SW 1271 (cell line): Measurements from ENCODE around the gene SLC22A23.

Source experiments
- DNase-seq, 2 experiments: peaks; one replicate each; lab custom pipeline; 2025; lab: John Stamatoyannopoulos, UW

Gene SLC22A23

DNA sequence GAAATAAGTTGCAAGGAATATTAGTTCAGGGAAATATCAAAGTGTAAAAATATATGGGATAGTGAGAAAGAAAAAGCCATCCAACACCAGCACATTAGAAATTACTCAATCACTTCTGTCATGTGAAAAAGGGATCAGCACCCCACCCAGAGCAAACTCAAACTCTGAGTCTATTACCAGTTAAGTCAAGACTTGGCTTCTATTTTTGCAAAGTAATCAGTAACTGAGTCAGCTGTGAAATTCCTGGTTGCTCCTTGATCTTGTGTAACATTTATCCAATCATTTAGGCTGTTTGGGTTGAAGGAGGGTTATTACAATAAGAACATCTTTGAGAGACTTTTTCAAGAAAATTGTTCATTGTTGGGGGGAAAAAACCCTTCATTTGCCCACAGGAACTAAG, 51.2 kb downstream of the SLC22A23 start:
- DNase-seq = no peak

DNA sequence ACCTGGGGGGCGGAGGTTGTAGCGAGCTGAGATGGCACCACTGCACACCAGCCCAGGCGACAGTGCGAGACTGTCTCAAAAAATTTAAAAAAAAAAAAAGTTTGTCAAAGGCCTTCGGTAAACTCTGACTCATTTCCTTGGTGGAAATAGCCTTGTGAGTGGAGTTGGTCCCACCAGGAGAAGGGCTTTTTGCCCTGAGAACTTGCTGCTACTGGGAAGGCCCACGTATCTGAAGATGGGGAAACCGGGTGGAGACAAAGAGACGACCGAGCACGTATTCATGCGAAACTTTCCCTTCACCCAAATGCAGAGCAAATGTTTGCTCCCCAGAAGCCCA, 51.7 kb downstream of the SLC22A23 start:
- DNase-seq = no peak

DNA sequence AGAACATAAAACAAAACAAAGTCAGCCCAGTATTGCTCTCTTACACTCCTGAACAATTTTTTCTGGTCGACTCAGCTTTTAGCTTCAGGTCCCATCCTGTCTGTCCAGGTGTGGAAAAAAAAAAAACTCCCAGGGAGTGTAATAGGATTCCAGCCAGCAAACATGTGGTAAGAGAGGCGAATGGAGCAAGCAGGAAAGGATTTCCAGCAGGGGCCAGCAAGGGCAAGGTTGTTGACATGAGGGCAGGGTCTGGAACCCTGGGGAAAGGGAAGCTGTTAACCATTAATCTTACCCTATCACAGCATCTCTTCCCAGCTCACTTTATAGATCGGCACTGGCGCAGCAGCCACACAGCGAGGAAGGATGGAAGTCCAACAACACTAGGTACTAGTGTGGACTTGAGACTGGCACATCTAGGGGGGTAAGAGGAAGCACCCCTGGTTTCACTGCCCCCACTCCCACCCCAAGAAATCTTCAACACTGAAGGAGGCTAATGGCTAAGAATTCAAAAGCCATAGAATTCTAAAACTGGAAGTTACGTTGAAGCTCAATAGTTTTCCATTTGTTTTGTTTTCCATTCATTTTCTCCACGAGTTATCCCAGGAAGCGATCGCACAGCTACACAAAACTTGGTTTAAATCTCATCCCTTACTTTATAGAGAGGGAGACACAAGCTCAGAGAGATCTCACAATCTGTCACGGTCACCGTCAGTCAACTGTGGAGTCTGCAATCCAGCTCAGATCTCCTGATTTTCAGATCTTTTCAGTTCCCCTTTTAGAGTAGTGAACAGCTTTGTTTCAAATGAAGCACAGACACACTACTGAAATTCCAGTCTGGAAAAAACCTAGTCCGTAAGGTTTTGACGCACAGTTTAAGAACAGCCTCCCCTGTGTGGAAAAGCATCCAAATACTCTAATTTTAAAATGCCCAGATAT, 53.3 kb downstream of the SLC22A23 start:
- no peak for DNase-seq

DNA sequence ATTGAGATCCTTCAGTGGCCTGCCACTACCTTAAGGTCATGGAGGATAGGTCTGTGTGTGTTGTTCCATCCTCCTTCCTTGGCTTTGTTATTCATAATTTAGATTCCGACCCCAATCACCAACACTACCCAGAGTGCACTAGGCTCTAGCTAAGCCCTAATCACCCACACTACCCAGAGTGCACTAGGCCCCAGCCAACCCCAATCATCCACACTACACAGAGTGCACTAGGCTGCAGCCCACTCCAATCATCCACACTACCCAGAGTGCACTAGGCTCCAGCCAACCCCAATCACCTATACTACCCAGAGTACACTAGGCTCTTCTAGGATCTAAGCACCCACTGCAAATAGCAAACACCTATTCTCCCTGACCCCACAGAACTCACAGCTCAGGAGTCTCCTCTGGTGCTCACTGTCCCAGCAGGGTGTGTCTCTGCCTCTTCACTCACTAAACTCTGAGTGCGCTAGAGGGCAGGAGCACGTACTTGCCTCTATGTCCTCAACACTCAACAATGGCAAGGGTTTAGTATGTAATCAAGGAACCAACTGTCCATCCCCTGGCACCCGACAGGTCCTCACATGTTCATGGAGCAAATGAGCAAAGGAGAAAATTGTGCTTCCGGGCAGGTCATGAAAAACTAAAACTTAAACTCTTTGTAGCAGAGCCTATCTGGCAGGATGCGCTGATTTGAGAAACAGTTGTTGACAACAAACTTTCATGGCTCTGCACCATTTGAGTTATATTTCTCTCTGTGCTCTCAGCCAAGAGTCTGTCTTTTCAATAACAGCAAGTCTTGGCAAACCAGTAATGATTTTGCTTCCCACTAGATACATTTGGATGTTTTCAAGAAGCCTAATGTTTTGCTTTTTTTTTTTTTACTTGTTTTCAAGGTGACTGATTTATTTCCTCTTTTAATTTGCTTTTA, 54.3 kb downstream of the SLC22A23 start:
- DNase-seq = no peak

DNA sequence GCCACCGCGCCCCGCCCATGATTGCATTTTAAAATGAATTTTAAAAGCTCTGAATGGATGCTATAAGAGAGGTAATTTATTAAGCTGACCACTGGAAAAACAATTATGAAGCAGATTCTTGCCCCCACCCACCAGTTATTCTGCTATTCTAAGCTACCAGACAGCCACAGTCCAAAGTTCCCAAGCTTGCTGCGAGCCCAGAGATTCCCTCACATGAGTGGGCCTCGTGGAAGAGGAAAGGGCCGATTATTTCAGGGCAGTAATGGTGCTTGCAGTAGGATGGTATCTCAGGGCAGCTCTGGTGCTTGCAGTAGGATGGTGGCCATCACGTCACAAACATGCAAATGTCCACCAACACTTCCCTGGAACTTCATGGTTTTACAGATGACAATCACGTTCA, 56.7 kb downstream of the SLC22A23 start:
- DNase-seq = no peak

DNA sequence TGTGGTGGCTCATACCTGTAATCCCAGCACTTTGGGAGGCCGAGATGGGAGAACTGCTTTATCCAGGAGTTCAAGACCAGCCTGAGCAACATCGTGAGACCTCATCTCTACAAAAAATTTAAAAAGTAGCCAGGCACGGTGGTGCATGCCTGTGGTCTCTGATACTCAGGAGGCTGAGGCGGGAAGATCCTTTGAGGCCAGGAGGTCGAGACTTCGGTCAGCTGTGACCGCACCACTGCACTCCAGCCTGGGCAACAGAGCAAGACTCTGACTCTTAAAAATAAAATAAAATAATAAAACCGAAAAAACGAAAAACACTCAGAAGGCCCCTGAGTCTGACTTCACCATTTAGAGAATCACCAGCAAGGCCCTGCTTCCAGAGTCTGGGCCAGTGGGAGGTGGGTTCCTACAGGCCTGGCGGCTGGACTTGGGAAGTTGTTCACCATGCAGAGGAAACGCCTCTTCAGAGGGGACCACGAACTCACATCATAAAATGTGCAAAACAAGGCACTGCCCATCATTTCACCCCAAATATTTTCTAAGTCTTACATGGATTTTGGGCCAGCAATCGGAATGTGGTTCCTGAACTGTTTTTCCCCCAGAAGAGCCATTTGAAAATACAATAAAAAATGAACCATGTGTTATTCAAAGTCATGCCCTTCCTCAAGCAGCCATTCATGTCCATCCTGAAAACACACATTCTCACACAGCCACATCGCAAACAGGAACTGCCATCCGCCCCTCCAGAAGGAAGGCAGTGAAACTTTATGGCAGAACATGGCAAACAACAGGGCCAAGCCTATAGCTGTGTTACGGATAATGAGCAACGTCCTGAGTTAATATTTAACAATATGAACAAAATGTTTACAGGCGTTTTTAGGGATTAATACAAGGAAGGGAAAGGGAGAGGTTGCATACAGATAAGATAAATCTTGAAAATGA, 57.8 kb downstream of the SLC22A23 start:
- no peak for DNase-seq

DNA sequence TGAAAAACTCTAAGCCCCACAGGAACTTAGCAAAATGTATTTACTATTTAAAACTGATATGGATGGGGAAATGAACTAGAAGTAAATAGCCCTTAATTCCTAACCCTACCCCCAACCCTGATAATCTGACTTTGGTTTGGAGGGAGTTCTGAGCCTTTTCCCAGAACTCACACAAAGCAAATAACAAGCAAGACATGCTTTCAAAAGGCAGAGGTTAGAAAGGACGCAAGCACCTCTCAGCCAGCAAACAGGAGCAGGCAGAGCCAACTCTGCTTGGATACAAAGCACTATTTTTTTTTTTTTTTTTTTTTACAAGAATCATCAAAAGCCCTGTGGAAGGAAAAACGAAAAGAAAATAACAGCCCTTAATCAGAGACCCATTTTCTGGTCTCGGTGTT, 58.7 kb downstream of the SLC22A23 start:
- no peak for DNase-seq

DNA sequence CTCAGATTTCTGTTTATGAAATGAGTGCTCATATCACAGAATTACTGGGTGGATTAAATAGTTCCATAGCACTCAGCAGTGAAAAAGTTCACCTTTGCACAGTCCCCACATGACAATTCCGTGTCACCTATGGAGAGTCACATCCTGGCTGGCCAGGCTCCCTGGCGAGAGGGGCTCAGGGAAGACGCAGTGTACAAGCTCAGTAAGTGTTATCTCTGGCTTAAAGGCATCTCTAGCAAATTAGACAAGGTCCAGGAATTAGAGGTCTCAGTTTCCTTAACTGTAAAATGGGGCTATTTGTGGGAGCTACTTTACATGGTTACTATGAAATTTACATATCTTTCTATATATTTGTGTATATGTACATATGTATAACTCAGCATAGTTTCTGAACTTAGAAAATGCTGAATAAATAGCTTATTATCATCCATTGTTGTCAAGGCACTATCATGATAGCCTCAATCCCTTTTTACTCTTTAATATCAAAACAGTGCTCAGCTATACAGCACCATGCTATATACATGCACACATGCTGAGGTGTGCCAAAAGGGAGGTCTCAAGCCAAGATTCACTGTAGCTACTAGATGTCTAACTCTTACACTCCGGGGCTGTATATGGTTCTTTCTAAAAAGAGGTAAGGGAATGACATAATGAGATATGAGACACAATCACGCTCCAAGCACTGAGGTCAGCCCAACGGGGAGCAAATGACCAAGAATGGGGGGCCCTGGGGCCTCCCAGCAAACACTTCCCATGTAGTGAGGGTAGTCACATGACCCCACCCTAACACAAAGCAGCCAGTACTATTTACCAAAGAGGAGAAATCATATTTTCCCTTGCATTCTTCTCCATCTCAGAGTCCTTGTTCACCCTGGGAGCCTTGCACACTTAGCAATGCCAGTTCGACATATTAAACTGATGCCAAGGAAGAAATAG, 59.4 kb downstream of the SLC22A23 start:
- no peak for DNase-seq

DNA sequence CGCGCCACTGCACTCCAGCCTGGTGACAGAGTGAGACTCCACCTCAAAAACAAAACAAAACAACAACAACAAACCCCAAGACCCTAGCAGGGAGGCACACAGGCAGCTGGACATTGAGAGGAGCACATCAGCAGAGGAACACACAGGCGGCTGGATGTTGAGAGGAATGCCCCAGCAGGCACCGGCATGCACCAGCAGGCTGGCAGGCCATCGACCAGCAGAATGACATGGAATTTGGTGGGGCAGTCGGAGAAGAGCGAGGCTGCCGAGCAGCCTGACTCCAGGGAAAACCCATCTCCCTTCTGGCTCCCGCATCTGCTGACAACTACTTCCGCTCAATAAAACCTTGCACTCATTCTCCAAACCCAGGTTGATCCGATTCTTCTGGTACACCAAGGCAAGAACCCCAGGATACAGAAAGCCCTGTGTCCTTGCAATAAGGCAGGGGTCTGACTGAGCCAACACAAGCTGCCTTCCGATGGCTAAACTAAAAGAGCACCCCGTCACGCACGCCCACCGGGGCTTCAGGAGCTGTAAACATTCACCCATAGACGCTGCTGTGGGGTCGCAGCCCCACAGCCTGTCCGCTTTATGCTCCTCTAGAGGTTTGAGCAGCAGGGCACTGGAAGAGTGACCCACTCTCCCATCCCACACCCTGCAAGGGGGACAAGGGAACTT, 60.2 kb downstream of the SLC22A23 start:
- no peak for DNase-seq

DNA sequence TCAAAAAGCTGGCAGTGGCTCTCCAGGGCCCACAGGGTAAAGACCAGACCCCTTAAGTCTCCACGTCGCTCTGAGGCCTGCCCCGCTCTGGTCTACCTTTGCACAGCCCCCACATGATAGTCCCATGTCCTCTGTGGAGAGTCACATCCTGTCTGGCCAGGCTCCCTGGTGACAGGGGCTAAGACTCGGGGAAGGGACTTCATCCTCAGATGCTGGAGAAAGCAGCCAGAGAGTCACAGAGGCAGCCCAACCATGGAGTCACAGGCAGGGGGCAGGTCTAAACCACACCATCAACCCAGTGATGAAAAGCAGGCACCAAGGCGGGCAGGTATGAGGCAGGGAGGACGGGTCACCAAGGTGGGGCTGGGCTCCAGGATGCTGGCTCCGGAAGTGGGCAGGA, 62.2 kb downstream of the SLC22A23 start:
- DNase-seq = no peak

DNA sequence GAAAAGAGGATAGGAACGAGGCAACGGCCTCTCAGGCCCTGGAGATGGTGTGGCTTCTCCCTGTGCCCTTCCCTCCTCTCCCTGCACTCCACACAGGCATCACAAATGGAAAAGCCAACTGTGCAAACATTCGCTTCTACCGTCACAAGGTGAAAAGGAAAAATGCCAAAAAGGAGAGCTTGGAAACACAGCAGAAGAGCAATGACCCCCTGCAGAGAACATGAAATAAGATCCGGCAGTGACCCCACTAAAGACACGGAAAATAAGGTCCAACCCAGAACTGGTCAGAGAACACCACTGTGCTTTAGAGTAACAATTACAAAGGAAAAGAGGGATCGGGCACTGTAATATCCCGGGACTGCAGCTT, 63.0 kb downstream of the SLC22A23 start:
- no peak for DNase-seq

DNA sequence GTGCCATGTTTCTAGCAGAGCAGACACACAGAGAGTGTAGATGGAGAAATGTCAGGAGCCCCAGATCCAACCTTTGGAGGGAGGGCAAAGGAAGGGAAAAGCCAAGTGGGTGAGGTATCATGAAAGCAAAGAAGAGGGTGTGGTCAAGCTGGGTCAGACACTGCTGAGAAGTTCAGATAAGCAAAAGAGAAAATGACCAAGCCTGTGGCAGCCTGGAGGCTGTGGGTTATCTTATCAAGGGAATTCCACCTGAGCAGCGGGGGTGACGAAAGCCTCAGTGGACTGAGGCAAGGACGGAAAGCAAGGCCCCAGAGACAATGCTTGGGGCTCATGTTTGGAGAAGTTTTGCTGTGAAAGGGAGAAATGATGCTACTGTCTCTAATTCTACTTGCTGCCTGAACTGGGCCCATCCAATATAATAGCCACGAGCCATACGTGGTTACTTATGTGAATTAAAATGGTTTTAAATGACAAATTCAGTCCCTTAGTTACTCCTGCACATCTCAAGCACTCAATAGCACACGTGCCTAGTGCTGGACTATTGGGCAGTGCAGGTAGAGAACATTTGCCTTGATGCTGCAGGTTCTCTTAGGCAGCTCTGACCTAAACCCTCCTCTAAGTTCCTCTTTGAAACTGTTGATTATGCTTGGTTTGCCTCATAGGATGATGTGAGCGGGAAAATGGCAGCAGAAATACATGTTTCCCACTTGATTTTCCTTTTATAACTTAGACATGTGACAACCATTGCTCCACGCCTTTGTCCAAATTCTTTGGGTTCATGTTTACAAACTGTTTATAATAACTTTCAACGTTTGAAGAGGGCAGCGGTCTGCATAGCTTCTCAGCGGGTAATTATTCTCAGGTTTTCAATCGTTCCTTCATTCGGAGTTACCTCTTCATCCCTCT, 63.7 kb downstream of the SLC22A23 start:
- DNase-seq = no peak

DNA sequence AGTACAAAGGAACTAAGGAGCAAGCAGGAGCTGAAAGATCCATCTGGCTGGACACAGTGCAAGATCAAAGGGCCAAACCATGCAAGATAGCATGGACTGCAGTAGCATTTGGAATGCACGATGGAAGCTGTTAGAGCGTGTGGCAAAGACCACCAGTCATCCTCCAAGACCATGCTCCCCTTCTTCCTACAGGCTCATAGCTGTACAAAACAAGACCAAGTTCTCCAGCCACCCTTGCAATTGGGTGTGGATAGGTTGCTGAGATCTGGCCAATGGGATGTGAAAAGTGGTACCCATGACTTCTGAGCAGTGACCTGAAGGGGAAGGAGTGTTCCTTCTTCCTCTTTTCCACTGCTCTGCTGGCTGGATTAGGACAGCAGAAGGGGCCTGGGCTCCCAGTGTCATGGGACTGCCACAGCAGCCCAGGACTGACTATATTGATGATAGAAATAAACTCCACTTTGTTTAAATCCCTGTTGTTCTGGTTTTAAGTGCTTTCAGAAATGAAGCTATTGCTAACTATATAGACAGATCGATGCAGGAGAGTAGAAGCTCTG, 64.9 kb downstream of the SLC22A23 start:
- DNase-seq = no peak

DNA sequence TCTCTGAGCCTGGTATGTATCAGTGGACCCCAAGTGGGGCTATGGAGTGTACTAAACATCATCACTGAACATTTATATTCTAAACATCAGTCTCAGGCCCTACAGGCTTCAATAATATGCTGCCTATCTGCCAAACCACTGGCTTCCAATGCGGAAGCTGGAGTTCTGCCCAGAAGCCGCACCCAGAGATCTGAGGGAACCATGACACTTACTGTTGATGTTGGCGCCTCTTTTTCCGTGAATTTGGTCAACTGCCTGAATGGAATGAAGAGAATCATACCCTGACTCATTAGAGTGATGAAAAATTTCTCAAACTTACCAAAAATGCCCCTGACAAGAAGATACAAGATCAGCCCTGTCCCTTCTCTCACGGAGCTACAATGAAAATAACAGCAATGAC, 66.2 kb downstream of the SLC22A23 start:
- no peak for DNase-seq

DNA sequence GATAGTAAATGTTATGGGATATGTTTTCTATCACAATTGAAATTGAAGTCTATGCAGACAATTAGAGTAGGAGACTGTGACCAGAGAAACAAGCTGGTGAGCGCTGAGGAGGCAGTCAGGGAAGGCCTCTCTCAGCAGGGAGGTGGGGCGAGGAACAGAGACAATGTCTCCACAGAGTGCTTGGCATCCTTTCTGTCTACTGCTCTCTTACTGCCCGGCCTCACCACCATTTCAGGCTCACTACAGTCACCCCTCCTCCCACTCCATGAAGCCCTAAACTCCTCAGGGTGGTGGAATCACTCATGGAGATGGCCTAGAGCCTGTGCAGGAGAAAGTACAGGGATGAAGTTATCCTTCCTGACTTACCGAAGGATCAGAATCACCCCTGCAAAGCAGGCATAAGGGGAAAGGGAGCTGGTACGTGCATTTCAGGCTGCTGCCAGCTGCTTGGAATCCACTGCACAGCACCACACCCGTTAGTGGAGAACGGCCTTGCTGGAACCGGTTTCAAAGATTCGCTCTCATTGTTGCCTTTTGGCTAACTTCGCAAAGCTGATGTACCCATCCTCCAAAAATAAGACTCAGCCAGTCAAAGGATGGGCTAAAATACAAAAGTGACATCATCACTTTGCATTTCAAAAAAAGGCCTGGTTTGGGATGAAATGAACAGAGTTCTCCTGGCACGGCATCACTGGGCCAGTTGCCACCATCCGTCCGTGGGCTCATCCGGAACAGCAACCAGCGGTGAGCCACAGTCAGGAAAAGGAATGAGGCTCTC, 67.3 kb downstream of the SLC22A23 start:
- no peak for DNase-seq

DNA sequence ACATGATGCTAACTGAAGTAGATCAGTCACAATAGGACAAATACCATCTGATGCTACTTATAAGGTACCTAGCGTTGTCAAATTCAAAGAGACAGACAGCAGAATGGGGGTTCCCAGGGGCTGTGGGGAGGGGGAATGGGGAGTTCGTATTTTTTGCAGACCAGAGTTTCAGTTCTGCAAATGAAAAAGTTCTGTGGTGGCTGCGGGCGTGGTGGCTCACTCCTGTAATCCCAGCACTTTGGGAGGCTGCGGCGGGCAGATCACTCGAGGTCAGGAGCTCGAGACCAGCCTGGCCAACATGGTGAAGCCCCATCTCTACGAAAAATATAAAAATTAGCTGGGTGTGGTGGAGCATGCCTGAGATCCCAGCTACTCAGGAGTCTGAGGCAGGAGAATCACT, 68.1 kb downstream of the SLC22A23 start:
- no peak for DNase-seq

DNA sequence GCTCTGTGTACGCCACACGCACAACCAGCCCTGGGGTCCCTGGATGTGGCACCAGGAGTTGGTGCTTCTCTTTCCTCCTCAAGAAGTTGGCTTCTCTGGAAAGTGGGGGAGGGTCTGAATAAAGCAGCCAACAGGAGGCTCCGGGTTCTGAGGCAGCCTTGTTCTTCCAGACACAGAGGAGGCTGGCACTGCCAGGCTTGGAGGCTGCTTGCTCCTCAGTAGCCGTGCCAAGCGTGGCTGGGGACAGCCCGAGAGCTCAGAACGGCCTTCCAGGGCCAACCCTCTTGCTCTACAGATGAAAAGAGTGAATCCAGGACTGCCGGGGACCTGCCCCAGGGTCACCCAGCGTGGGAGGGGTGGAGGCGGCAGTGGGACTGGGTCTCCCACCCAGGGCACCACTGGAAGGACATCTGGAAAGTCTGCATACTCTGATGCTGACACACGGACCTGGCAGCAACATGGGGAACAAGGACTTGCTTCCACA, 70.4 kb downstream of the SLC22A23 start:
- no peak for DNase-seq

DNA sequence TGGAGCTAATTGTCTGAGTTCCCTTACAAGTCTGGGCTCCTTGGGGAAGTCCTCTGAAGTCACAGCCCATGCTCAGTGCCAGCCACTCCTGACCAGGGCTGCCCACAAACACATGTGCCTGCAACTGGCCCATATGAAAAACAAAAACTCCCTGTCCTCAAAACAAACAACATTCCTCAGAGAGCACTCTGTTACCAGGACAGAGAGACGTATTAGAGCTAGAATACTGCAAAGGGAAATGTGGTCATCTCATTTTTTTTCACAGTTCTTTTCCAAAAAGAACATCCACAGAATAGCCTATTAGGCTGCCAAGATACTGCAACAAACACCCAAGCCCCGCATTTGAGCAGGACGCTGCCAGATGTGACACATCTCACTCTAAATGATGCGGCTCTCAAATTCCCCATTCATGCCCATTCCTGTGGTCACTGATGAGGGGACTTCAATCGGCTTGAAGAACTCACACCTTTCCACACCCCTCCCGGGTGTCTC, 71.1 kb downstream of the SLC22A23 start:
- no peak for DNase-seq
